Measurements from ENCODE around the gene AGT. TPM values are rescaled to one million over a fixed set of nuclear protein-coding genes. Genes with fewer than 3 reads are reported as not detected.
"Not testable (repeated sequence)": the region's sequence is repeated elsewhere in the genome, so short reads cannot be mapped to it uniquely, and the experiment has no call there.

AGT gene
- total RNA-seq, 1 donor from 2014 or later: not detected

DNA sequence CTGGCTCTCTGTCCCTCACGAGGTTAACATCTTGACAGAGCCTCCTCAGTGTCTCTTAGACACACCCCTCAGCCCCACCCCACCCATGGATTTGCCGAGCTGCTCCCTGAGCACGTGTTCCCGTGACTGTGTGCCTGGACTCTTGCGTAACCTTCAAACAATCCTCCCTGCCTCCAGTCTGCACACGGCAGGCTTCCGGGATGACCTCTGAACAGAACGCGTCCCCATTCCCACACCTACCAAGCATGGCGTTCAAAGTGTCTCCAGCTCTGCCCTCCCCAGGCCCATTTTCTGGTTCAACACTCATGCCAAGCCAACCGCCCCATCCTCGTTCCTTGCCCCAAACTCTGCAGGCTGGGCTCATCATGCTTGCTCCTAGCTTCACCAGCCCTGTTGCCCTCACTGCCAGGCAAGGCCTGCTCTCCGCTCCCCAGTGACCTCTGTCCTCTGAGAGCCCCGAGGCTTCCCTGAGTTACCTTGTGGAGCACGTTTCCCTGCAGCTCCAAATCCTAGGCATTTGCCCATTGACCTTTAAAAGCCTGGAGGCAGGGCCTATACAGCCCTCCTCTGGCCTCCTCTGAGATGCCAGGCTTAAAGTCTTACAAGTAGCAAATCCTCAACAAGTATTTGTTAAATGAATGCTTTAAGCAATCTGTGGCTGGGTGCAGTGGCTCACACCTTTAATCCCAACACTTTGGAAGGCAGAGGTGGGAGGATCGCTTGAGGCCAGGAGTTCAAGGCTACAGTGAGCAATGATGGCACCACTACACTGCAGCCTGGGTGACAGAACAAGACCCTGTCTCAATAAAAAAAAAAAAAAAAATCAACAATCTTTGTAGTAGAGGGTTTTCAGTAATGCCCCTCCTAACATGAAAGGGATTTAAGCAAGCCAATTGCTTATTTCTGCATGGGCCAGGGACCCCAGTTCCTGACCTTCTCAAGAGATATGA, 5.0 kb downstream of the AGT start:
- intact Hi-C loops (cut with micrococcal nuclease): no loop called here

DNA sequence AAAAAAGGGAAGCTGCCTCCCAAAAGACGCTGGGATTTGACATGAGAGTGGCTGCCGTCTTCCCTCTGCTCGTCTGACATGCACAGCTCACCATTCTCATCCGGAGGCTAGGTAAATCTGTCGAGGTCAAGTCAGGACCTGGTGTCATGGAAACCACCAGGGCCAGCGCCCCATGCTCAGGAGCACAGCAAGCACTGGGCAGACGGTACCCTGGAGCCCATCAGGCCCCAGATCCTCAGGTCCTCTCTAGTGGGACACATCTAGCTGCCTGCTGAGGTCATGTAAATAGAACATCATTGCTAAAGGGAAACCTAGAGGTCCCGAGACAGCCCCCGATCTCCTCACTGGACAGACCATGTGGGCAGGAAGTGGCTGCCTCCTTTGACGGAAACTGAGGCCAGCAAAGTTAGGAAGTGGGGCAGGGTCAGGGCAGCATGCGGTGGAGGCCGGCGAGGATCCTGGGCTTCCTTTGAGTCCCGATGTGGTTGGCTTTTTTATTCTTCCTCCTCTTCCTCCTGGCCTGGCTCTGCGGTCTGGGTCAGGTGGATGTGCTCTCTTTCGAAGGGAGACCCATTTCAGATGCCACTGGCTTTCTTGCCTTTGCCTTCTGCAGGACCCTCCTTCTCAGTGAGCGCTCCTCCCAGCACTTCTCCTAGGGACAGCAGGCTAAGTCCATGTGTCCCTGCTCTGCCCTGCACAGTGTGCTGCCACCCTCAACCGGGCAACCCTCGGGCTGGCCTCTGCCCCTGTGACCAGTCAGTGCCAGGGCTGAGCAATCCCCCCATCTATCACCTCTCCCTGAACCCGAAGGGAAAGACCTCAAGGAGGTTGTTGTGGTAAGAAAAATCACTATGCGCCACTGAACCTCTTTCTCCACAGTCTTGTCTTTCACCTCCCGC, 5.9 kb downstream of the AGT start:
- intact Hi-C loops (cut with micrococcal nuclease): no loop called here

GRCh38 chr1:230706887-230707731, 6.8 kb downstream of the AGT start:
- intact Hi-C loops (cut with micrococcal nuclease): no loop called here

GRCh38 chr1:230706020-230706699, 7.8 kb downstream of the AGT start:
- intact Hi-C loops (cut with micrococcal nuclease): no loop called here

DNA sequence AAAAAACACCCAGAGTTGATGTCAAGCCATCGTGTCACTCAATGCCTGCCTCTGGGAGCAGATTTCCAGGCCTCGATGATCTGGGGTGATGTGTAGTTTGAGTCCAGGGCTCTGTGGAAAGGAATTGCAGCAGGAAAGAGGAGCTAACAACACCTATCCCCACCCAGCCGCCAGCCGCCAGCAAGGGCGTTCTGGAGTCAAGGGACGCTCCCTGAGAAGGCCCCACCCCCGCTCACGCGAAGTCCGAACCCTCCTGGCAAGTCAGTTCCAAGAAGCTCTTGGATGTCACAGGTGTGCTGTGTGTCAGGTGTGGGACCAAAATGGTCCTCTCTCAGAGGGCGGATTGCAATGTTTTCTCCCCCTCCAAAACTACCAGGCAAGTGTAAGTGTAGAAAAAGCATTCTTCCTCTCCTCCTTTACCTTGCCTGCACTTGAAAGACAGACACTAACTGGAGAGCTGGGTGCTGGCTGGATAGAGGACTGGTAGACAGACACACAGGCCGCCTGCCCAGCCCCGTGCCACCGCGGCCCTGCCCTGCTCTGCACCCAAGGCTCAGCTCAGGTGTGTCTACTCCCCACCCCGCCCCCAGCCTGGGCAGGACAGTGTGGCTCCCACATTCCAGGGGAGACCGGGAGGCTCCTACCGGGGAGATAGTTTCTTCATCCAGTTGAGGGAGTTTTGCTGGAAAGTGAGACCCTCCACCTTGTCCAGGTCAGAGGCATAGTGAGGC, 8.5 kb downstream of the AGT start:
- intact Hi-C loops (cut with micrococcal nuclease): no loop called here

GRCh38 chr1:230704830-230705229, 9.1 kb downstream of the AGT start:
- intact Hi-C loops (cut with micrococcal nuclease): no loop called here

DNA sequence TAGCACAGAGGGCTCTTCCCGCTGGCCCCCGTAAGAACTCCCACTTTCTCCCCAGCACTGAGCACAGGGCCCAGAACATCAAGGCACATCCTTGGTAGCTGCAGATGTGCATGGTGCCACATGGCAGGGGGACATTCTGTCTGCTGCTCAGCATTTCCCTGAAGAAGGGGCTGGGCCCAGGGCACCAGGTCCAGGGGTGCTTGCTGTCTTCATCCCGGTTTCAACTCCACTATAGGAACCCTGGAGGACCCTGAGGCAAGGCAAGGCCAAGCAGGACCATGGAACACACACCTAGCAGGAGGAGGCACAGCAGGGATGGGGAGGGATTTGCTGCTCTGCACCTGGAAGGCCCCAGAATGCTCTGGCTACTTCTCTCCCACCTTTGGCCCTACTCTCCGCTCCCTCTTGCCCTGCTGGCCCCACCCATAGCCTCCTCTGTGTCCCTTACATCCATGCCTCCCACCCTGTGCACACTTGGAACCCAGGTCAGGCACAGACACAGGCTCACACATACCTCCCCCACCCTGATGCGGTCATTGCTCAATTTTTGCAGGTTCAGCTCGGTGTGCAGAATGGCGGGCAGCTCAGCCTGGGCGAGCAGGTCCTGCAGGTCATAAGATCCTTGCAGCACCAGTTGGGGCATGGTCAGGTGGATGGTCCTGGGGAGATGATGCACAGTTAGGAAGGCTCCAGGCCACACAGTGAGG, 10.1 kb downstream of the AGT start:
- intact Hi-C loops (cut with micrococcal nuclease): no loop called here

- intact Hi-C loops (cut with micrococcal nuclease): no loop called here
These were observed 10.8 kb downstream of the AGT start for GRCh38 chr1:230702934-230703678.

DNA sequence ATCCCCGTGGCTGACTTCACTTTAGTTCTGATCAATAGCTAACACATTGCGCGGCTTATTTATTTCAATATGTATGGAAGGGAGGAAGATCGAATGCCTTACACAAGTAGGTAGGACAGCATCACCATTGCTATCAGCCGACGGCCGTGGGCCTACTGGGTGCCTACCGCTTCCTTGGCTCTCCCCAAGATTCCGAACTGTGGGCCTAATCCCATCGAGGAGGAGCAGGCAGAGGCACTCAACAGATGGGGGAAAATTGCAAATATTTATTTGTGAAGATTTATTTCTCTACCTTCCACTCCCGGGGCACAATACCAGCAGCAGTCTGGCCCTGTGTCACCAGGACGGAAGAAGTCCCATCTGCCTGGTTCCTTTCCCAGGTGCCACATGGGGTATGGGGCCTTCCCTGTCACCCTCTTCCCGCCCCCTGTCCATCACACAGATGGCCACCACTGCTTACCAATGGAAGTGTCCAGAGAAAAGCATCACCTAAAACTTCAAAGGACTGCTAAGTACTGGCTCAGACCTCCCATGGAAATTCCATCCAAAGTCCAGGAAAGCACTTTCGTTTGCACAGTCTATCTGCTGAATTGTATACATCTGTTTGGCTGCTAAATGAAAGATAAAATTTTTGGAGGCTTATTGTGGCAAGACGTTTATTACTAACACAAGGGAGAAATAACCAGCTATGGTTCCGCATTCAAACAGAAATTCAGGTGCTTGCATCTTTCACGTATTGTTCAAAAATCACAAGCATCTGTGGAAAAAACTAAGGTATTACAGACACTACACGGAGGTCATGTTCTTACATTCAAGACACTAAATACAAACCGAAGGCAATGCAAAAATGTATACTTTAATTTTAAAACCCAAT, 11.8 kb downstream of the AGT start:
- intact Hi-C loops (cut with micrococcal nuclease): no loop called here

GRCh38 chr1:230701434-230701833, 12.5 kb downstream of the AGT start:
- intact Hi-C loops (cut with micrococcal nuclease): no loop called here

- intact Hi-C loops (cut with micrococcal nuclease): no loop called here
These were observed 13.8 kb downstream of the AGT start for GRCh38 chr1:230700132-230700531.

DNA sequence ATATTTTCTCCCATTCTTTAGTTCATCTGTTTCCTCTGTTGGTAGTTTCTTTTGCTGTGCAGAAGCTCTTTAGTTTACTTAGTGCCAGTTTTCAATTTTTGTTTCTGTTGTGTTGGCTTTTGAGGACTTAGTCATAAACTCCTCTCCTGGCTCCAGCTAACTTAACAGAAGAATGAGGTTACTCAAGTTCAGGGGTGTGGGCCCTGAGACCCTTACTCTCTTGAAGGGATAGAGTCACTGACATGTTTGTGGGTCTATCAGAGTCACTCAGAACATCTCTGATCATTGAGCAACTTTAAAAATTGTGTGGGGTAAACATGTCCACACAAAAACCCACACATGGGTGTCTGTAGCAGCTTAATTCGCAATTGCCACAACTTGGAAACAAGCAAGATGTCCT, 14.2 kb downstream of the AGT start:
- intact Hi-C loops (cut with micrococcal nuclease): no loop called here

DNA sequence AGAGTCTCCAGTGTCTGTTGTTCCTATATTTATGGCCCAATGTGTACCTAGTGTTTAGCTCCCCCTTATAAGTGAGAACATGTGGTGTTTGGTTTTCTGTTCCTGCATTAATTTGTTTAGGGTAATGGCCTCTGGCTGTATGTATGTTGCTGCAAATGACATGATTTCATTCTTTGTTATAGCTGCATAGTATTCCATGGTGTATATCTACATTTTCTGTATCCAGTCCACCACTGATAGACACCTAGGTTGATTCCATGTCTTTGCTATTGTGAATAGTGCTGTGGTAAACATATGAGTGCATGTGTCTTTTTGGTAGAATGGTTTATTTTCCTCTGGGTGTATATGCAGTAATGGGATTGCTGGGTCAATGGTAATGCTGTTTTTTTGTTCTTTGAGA, 15.0 kb downstream of the AGT start:
- intact Hi-C loops (cut with micrococcal nuclease): not testable (repeated sequence)

DNA sequence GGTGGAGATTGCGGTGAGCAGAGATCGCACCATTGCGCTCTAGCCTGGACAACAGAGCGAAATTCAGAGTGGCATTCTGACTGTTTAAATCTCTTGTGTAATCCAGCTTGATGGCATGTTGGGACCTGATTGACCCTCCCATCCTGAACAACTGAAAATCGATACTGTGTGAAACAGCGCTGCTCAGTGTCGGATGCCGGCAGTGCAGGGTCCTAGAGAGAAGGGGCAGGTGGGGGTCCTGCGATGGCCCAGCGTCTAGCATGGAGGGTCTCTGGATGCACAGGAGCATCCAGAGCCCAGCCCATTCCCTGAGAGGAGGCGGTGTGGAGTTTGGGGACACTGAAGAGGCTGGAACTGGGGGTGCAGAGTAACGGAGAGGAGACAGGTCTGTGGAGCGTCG, 15.8 kb downstream of the AGT start:
- intact Hi-C loops (cut with micrococcal nuclease): no loop called here

DNA sequence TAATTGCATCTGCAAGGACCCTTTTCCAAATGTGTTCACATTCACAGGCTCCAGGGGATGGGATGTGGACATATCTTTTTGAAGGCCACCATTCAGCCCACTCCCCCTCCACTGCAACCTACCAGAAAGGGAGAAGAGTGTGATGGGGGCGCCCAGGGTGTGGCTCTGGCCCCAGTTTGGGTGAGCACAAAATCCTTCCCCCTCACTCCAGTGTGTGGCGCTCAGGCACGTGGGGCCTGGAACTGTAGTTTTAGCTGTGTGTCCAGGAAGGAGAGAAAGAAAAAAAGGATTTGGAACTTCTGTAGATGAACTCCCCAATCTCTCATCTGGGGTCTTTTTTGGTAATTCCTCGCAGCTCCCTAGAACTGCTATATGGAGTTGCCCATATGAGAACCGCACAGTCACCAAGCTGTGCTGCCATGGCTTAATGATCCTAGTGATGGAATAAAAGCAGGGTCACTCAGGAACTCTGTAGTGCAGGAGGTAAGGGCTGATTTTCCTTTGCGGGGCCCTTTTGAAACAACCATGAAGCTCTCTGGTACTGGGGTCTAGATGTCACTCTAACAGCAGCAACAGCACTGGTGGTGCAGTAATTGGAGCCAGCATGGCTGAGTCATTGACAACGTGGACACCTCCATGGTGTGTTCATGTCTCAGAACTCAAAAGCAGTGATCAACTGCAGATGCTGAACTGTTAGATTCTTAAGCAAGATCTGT, 17.0 kb downstream of the AGT start:
- intact Hi-C loops (cut with micrococcal nuclease): no loop called here

- intact Hi-C loops (cut with micrococcal nuclease): no loop called here
These were observed 17.7 kb downstream of the AGT start for GRCh38 chr1:230696218-230696617.

GRCh38 chr1:230694991-230695390, 18.9 kb downstream of the AGT start:
- intact Hi-C loops (cut with micrococcal nuclease): no loop called here

Data from T-helper 1 cell treated with Interleukin-12 subunit alpha and Interleukin-12 subunit beta and Interleukin-4 antibody, amounts not matched to agents 30 ng/mL and 1 ng/mL, for 36 hours (primary cell).